ENCODE measurements around the gene DPH2.

GRCh38 chr1:43957407-43958040, 12.3 kb upstream of the DPH2 start:
- TF ChIP-seq CTCF (IDR thresholded peaks at IDR 0.05), result no peak
- TF ChIP-seq POLR2A (IDR thresholded peaks at IDR 0.05), result no peak

Measured in adrenal gland (tissue), 5 donors.